ENCODE data around the gene MAPK10.

The MAPK10 gene

GRCh38 chr4:86376850-86377249 is 17.0 kb upstream of the MAPK10 start:
- intact Hi-C loops (cut with DNase I; ENCODE audit: low total_unique reads), result no loop called here
- Histone ChIP-seq H3K27me3 (no peaks in the 10 kb centered on the region), H3K4me1 (no peaks in the 10 kb centered on the region), H3K27ac (no peak overlapping the region), H3K4me3 (no peak overlapping the region), H3K9me3 (no peaks in the 10 kb centered on the region), H3K36me3 (no peaks in the 10 kb centered on the region)
- no peak for TF ChIP-seq CTCF (IDR thresholded peaks at IDR 0.05)
- no peak for DNase-seq

- Histone ChIP-seq H3K36me3 (no peaks in the 10 kb centered on the region), H3K4me1 (no peaks in the 10 kb centered on the region), H3K27ac (no peak overlapping the region), H3K27me3 (no peaks in the 10 kb centered on the region), H3K9me3 (no peaks in the 10 kb centered on the region), H3K4me3 (no peak overlapping the region)
- intact Hi-C loops (cut with DNase I; ENCODE audit: low total_unique reads), result no loop called here
- TF ChIP-seq CTCF (IDR thresholded peaks at IDR 0.05), result no peak
- DNase-seq, result no peak
Observed at GRCh38 chr4:86368433-86368832, 8.6 kb upstream of the MAPK10 start.

GRCh38 chr4:86367577-86367976 is 7.7 kb upstream of the MAPK10 start:
- TF ChIP-seq CTCF (IDR thresholded peaks at IDR 0.05), result no peak
- no peak overlapping the region for H3K4me3 ChIP-seq
- DNase-seq, result no peak
- H3K4me1 ChIP-seq, result no peaks in the 10 kb centered on the region
- no peaks in the 10 kb centered on the region for H3K9me3 ChIP-seq
- H3K36me3 ChIP-seq, result no peaks in the 10 kb centered on the region
- H3K27me3 ChIP-seq, result no peaks in the 10 kb centered on the region
- intact Hi-C loops (cut with DNase I; ENCODE audit: low total_unique reads), result no loop called here
- no peak overlapping the region for H3K27ac ChIP-seq

- H3K27ac ChIP-seq, result no peak overlapping the region
- no peaks in the 10 kb centered on the region for H3K4me1 ChIP-seq
- no peaks in the 10 kb centered on the region for H3K27me3 ChIP-seq
- no peak for TF ChIP-seq CTCF (IDR thresholded peaks at IDR 0.05)
- no peak overlapping the region for H3K4me3 ChIP-seq
- intact Hi-C loops (cut with DNase I; ENCODE audit: low total_unique reads), result no loop called here
- DNase-seq, result no peak
- H3K9me3 ChIP-seq, result no peaks in the 10 kb centered on the region
- no peaks in the 10 kb centered on the region for H3K36me3 ChIP-seq
Observed at GRCh38 chr4:86366920-86367319, 7.1 kb upstream of the MAPK10 start.

- Histone ChIP-seq H3K27me3 (no peaks in the 10 kb centered on the region), H3K27ac (no peak overlapping the region), H3K4me3 (no peak overlapping the region), H3K9me3 (no peaks in the 10 kb centered on the region), H3K36me3 (no peaks in the 10 kb centered on the region), H3K4me1 (no peaks in the 10 kb centered on the region)
- no peak for DNase-seq
- TF ChIP-seq CTCF (IDR thresholded peaks at IDR 0.05), result no peak
- intact Hi-C loops (cut with DNase I; ENCODE audit: low total_unique reads), result no loop called here
Observed at GRCh38 chr4:86362510-86362909, 2.7 kb upstream of the MAPK10 start.

- no peak overlapping the region for H3K4me3 ChIP-seq
- DNase-seq, result no peak
- intact Hi-C loops (cut with DNase I; ENCODE audit: low total_unique reads), result no loop called here
- H3K27me3 ChIP-seq, result no peaks in the 10 kb centered on the region
- no peaks in the 10 kb centered on the region for H3K4me1 ChIP-seq
- TF ChIP-seq CTCF (IDR thresholded peaks at IDR 0.05), result no peak
- H3K9me3 ChIP-seq, result no peaks in the 10 kb centered on the region
- no peaks in the 10 kb centered on the region for H3K36me3 ChIP-seq
- H3K27ac ChIP-seq, result no peak overlapping the region
Observed at GRCh38 chr4:86358257-86358656, 1.6 kb downstream of the MAPK10 start.

Measured in tibial artery (tissue), 4 donors.